GM19238 (cell line): ENCODE data around the gene CCDC177.

ENCODE experiments used
- DNase-seq: peaks from one replicate; pipeline ENCODE4 v3.0.0; 2011; ENCODE audit warnings: low spot score; ENCODE audit not compliant: insufficient read length

Gene CCDC177

DNA sequence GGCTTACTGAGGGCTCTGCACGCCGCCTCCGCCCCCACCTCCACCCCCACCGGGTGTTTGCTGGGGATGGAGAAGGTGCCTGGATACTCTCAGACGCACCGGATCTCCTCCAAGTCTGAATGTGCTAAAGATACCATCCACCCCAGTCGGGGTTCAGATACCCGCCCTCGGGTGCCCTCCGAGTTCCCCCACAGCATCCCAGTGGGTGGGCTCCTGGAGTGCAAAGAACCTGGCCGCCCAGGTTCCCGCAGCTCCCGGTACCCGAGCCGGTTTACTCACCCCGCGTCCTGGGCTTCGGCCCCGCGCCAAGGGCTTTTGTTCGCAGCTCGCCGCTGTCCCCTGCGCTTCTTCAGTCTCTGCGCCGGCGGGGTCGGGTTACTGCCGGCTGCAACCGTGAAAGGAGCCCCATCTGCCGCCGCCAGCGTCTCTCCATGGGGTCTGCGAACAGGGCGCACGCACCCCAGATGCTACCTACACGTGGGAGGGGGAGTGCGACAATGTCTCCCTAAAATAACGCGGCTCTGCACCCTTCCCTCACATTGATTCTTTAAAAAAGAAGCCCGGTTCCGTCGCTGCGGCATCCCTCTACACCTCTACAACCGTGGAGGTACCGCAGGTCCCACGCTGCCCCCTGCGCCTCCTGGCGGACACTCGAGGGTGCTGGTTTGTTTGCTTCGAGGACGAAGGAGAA, at the start of gene CCDC177:
CCDC177 (minus strand) TSS at position 609 of the 691 bp plus-strand sequence. CDS start 1,249 bp downstream, outside the sequence.
- DNase-seq, result peak; percentile 74

DNA sequence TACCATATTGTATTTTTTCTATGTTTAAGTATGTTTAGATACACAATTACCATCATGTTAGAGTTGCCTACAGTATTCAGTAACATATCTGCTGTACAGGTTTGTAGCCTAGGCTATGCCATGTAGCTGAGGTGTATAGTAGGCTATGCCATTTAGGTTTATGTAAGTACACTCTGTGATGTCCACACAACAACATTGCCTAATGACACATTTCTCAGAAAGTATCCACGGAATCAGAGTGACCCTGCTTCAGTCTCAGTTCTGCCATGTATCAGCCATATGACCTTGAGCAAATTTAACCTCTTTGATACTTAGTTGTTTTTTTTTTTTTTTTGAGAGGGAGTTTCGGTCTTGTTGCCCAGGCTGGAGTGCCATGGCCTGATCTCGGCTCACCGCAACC, 49.5 kb upstream of the CCDC177 start:
- DNase-seq, result no peak

- DNase-seq, result no peak
These were observed 46.3 kb upstream of the CCDC177 start for GRCh38 chr14:69620981-69621380.

DNA sequence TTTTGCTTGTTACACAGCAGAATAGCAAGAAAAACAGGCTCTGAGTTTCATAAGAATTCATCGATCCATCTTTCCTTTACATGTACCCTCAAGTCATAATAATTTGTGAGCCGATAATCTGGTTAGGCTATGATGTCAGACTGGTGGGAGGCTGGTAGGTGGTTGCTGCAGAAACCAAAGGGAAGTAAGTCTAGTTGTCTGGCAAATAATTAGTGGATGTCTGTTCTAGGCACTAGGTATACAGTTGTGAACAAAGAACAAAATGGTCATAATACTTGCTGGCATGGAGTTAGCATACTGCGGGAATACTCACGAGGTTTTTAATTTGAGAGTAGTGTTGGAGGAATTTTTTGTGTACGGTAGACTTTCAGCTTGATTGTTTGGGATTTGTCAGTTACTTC, 45.5 kb upstream of the CCDC177 start:
- DNase-seq, result no peak

GRCh38 chr14:69619012-69619411, 44.3 kb upstream of the CCDC177 start:
- DNase-seq, result no peak

- no peak for DNase-seq
These were observed 43.1 kb upstream of the CCDC177 start for GRCh38 chr14:69617796-69618195.

- DNase-seq, result no peak
These were observed 41.7 kb upstream of the CCDC177 start for GRCh38 chr14:69616408-69616773.

- peak; percentile 36 for DNase-seq
These were observed 41.1 kb upstream of the CCDC177 start for GRCh38 chr14:69615496-69616407.

DNA sequence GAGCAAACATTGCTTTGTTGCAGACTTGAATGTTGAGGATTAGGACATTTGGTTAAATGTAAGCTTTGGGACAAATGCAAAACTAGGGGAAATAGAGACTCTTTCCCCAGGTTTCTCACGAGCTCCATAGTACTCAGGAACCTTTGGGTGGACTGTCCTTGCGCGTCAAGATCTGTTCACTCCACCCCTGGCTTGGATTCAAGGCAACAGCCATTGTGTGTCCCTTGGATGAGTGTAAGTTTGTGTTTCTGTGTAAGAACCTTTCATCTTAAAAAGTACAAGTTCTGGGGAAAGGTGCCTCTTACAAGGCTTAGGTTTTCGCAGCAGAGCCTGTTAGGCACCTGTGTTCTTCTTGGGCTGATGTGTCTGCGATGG, 40.4 kb upstream of the CCDC177 start:
- DNase-seq, result no peak

GRCh38 chr14:69614592-69614991, 39.9 kb upstream of the CCDC177 start:
- DNase-seq, result no peak

GRCh38 chr14:69613312-69614073, 38.8 kb upstream of the CCDC177 start:
- no peak for DNase-seq

DNA sequence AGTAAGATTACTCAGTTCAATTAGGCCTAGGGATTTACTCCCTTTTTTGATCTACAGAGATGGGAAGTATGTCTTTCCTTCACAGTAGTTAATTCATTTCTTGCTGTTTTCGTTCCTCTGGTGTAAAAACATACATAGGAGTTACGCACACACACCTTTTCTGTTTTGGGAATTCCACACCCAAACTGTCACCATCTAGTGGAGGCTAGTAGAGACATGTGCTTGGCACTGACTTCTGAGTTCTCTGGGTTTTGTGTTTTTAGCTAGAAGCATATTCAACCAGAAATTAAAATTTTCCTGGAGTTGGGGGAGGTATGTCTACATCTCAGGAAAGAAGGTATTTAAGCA, 38.1 kb upstream of the CCDC177 start:
- DNase-seq, result no peak

GRCh38 chr14:69612014-69612782, 37.5 kb upstream of the CCDC177 start:
- no peak for DNase-seq

- DNase-seq, result peak; percentile 85
These were observed 36.7 kb upstream of the CCDC177 start, which contains the start of gene SUSD6 for GRCh38 chr14:69611172-69612013. TSS of gene SUSD6 (plus strand) at chr14:69611596. CDS start at chr14:69658593, 46,997 bp downstream.

GRCh38 chr14:69610874-69611171, 36.2 kb upstream of the CCDC177 start:
- DNase-seq, result no peak

DNA sequence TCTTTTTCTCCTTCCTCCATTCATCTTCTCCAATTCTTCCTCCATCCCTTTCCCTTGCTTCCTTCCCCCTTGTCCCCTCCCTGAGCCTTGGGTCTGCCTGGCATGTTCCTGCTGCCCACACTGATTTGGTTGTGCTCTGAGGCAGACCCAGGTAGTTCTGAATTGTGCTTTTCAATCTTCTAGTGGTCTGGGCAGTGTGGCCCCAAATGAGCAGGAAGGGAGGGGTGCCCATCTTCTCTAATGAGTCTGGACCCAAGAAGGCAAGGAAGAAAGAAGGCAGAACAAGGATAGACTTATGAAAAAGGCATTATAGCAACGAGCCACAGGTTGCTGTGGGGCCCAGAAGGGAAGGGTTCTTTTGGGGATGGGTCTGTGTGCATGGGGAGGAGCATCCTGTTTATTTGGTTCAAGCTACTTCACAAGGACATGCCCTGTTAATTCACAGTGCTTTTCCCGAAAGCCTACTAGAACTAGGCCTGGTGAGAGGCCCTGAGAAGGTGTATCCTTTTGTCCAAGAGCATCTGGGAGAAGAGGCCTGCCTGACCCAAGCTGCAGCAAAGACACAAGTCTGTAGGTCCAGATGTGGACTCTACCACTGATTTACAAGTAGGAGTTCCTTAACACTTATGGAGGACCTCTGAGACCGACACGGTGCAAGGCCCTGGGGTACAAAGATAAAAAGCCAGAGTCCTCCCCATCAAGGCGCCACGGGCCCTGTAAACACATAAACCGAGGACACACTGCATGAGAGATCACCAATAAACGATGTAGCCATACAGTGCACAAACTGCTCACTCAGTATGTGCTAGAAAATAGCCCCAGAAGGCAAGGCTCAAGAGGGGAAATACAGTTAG, 35.6 kb upstream of the CCDC177 start:
- no peak for DNase-seq

DNA sequence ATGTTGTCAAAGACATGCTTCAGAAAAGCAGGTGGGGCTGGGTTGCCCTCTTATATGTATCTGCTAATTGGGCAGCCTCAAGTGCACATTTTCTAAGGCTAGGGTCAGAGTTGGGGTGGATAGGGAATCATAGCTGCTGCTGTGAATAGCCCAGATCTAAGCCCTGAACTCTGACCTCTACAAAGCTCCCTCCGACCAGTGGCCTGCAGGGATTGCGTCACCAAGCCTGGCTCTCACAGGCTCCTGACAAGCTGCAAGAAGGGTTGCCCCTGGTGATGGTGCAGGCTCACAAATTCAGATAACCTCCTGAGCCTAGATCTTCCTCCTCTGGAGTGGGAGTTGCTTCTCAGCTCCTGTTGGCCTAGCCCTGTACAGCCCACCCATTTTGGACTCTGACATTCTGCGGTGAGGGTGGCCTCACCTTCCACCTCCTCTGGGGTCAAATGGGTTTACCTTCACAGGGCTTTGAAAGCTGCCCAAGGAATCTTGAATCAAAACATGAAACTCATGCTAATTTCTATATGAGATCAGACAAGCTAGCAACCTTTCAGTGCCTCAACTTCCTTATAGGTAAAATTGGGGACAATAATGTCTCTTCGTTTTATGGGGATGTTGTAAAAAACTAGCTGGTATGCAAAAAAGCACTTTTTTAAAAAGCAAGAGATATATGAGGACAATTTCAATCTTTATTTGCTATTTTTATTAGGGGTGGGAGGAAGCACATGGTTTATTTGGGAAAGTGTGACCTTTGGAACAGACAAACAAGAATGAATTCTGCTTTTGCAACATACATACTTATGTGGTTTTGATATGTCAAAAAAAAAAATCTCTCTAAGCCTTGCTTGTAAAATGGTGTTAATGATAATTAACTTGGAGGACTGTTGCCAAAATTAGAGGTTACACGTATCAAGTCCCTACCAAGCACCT, 31.9 kb upstream of the CCDC177 start:
- no peak for DNase-seq

DNA sequence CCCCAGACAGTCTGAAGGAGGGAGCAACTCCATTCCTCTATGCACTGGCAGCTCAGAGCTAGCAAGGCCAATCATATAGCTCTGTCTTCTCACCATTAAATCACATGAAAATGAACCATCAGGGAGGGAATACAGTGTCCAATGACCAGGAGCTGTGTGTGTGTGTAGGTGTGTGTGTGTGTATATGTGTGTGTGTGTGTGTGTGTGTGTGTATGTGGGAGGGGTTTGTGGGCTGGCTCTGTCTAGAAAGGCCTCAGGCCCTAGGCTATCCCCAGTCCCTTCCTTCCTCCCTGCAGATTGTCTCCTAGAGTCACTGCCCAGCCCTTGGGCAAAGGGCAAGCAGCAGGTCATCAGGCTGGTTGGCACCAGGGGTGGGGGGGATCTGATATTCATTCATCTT, 31.1 kb upstream of the CCDC177 start:
- DNase-seq, result no peak
